BLaER1 (cell line): ENCODE measurements around the gene SCFD2.
A peak's percentile ranks its signal among the peaks of the same experiment; 100 is the strongest.

ENCODE experiments used
- H3K27ac ChIP-seq: shearing (Covaris generic); formaldehyde crosslinking; 2 replicates; pipeline ENCODE4 v1.8.1; 2022
- H3K27me3 ChIP-seq: shearing (Covaris generic); formaldehyde crosslinking; 2 replicates; pipeline ENCODE4 v1.8.1; 2022
- H3K36me3 ChIP-seq: shearing (Covaris generic); formaldehyde crosslinking; 2 replicates; pipeline ENCODE4 v1.8.1; 2022
- H3K4me1 ChIP-seq: shearing (Covaris generic); formaldehyde crosslinking; 2 replicates; pipeline ENCODE4 v1.8.1; 2022
- H3K4me2 ChIP-seq: shearing (Covaris generic); formaldehyde crosslinking; 2 replicates; pipeline ENCODE4 v1.8.1; 2022
- H3K4me3 ChIP-seq: shearing (Covaris generic); formaldehyde crosslinking; 2 replicates; pipeline ENCODE4 v1.8.1; 2022
- H3K9ac ChIP-seq: shearing (Covaris generic); formaldehyde crosslinking; 2 replicates; pipeline ENCODE4 v1.8.1; 2022
- H3K9me3 ChIP-seq: shearing (Covaris generic); formaldehyde crosslinking; 2 replicates; pipeline ENCODE4 v1.8.1; 2022
- H4K20me1 ChIP-seq: shearing (Covaris generic); formaldehyde crosslinking; 2 replicates; pipeline ENCODE4 v1.8.1; 2022
- Cebpa-rat ChIP-seq: shearing (Covaris generic); IDR thresholded peaks from 2 replicates; pipeline ENCODE4 v1.8.1; 2022

Gene SCFD2

GRCh38 chr4:52949336-52949735, 416.5 kb downstream of the SCFD2 start:
- no peak for TF ChIP-seq Cebpa-rat
- no peaks in the 10 kb centered on the region; the same call in 1 of the 2 replicates for H3K4me1 ChIP-seq
- no peaks in the 10 kb centered on the region for H3K36me3 ChIP-seq

GRCh38 chr4:52948057-52948423, 417.8 kb downstream of the SCFD2 start:
- Histone ChIP-seq H3K9ac (no peak overlapping the region), H3K36me3 (no peaks in the 10 kb centered on the region), H3K4me2 (no peak overlapping the region), H4K20me1 (no peaks in the 10 kb centered on the region), H3K27ac (no peak overlapping the region), H3K9me3 (no peaks in the 10 kb centered on the region), H3K27me3 (no peaks in the 10 kb centered on the region), H3K4me1 (0 out of 2 replicates have a peak, but pooled peaks cover 5% of the 10 kb centered on the region), H3K4me3 (no peak overlapping the region)
- TF ChIP-seq Cebpa-rat: no peak

More at GRCh38 chr4:52949336-52949735, 416.5 kb downstream of the SCFD2 start:
- Histone ChIP-seq H3K27me3 (no peaks in the 10 kb centered on the region), H3K9ac (no peak overlapping the region), H3K9me3 (no peaks in the 10 kb centered on the region), H3K27ac (no peak overlapping the region), H4K20me1 (no peaks in the 10 kb centered on the region), H3K4me2 (no peak overlapping the region), H3K4me3 (no peak overlapping the region)

DNA sequence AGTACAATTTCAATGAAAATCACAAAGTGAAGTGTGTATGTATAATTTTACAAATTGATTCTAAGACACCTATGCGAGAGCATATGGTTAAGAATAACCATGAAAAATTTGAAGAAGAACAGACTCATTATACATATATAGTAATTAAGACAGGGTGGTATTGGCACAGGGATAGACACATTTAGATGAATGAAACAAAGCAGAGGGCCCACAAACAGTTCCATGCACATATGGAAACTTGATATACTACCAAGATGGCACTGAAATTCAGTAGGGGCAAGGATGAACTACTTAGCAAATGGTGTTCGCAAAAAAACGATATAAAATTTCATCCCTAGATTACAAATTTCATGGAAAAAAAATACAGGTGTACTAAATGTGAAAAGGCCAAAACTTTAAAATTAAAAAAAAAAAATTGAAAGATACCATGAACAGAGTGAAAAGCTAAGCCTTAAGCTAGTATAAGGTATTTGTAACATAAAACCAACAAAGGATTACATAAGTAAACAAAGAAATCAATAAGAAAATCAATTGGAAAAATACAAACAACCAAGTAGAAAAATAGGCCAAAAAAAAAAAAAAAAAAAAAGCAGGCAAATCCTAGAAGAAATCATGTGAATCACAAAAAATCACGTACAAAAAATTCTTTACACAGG, 418.3 kb downstream of the SCFD2 start:
- Histone ChIP-seq H3K9me3 (no peaks in the 10 kb centered on the region), H3K4me2 (no peak overlapping the region), H4K20me1 (no peaks in the 10 kb centered on the region), H3K4me3 (no peak overlapping the region), H3K9ac (no peak overlapping the region), H3K4me1 (0 out of 2 replicates have a peak, but pooled peaks cover 5% of the 10 kb centered on the region), H3K27me3 (no peaks in the 10 kb centered on the region), H3K36me3 (no peaks in the 10 kb centered on the region), H3K27ac (no peak overlapping the region)
- no peak for TF ChIP-seq Cebpa-rat

DNA sequence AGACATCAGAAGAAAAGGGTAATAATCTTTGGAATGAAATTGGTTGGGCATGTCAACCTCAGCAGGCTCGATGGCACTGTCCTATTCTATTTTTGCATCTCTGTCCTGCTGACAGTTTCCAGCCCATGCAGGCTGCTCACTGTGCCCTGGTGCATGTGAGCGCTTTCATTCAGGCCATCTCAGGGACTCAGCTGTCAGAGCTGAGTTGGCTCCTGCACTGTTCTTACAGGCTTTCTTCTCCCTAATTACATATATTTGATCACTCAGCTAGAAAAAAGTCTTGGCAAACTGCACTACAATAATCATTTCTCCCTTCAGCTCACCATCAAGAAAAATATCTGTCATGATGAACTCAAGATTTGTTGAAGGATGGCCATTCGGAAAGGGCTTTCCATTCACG, 419.0 kb downstream of the SCFD2 start:
- H3K27ac ChIP-seq: no peak overlapping the region
- 0 out of 2 replicates have a peak, but pooled peaks cover 5% of the 10 kb centered on the region for H3K4me1 ChIP-seq
- H3K36me3 ChIP-seq: no peaks in the 10 kb centered on the region
- no peak overlapping the region for H3K4me3 ChIP-seq
- H3K27me3 ChIP-seq: no peaks in the 10 kb centered on the region
- no peak for TF ChIP-seq Cebpa-rat
- H3K4me2 ChIP-seq: no peak overlapping the region
- H3K9me3 ChIP-seq: no peaks in the 10 kb centered on the region
- H4K20me1 ChIP-seq: no peaks in the 10 kb centered on the region
- H3K9ac ChIP-seq: no peak overlapping the region

GRCh38 chr4:52945982-52946381, 419.9 kb downstream of the SCFD2 start:
- no peaks in the 10 kb centered on the region for H3K27me3 ChIP-seq
- no peak for TF ChIP-seq Cebpa-rat
- H3K4me3 ChIP-seq: no peak overlapping the region
- no peak overlapping the region for H3K4me2 ChIP-seq
- H3K9me3 ChIP-seq: no peaks in the 10 kb centered on the region
- H3K4me1 ChIP-seq: 0 out of 2 replicates have a peak, but pooled peaks cover 5% of the 10 kb centered on the region
- no peaks in the 10 kb centered on the region for H3K36me3 ChIP-seq
- no peaks in the 10 kb centered on the region for H4K20me1 ChIP-seq
- no peak overlapping the region for H3K9ac ChIP-seq
- H3K27ac ChIP-seq: no peak overlapping the region

DNA sequence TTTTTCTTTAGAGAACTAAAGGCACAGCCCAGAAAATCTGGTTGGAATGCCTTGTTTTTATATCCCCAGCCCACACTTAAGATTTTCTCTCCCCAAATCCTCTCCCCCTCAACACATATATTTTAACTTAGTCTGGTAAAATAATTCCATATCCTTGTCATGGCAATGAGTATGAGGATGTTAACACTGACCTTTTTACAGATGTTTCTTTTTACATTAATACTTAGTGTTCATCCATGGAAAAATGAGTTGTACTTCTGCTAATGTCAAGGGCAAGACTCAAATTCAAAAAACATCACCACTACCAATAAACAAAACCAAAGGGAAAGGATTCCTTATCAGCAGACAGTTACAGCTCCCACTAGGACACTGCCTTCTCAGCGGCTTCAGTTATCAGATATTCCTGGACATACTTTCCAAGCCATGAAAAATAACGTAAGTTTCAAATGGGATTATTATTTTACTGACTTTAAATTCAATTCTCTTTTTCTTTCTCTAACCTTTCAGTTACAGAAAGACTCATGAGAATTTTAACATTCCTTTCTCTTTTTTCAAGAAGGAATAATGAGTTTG, 420.4 kb downstream of the SCFD2 start:
- no peaks in the 10 kb centered on the region for H3K36me3 ChIP-seq
- H3K4me1 ChIP-seq: 0 out of 2 replicates have a peak, but pooled peaks cover 5% of the 10 kb centered on the region
- no peak overlapping the region for H3K27ac ChIP-seq
- no peaks in the 10 kb centered on the region for H3K9me3 ChIP-seq
- H3K9ac ChIP-seq: no peak overlapping the region
- no peak overlapping the region for H3K4me2 ChIP-seq
- H4K20me1 ChIP-seq: no peaks in the 10 kb centered on the region
- no peak for TF ChIP-seq Cebpa-rat
- H3K27me3 ChIP-seq: no peaks in the 10 kb centered on the region
- H3K4me3 ChIP-seq: no peak overlapping the region

DNA sequence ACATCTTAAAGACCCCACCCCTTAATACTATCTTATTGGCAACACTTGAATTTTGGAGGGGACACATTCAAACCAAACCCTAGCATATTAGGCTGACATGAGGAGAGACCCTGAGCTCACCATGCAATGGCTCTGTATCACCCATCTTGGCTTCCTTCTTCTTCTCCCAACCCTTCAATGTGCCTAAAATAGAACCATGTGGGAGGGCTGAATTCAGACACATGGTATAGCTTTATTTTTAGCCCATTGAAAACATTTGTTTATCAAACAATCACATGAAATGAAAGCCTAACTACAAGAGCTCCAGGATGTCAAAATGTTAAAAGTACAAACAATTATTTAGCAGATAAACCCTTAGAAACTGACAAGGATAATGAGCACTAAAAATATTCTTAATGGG, 422.2 kb downstream of the SCFD2 start:
- Histone ChIP-seq H3K4me3 (no peak overlapping the region), H3K4me1 (0 out of 2 replicates have a peak, but pooled peaks cover 5% of the 10 kb centered on the region), H4K20me1 (no peaks in the 10 kb centered on the region), H3K27ac (no peak overlapping the region), H3K36me3 (no peaks in the 10 kb centered on the region), H3K9me3 (no peaks in the 10 kb centered on the region), H3K4me2 (0 out of 2 replicates have a peak overlapping the region, but pooled peaks have one; percentile 21), H3K27me3 (no peaks in the 10 kb centered on the region), H3K9ac (no peak overlapping the region)
- TF ChIP-seq Cebpa-rat: no peak

GRCh38 chr4:52942936-52943335, 422.9 kb downstream of the SCFD2 start:
- Histone ChIP-seq H3K9me3 (no peaks in the 10 kb centered on the region), H3K4me1 (0 out of 2 replicates have a peak, but pooled peaks cover 5% of the 10 kb centered on the region), H3K27ac (no peak overlapping the region), H4K20me1 (no peaks in the 10 kb centered on the region), H3K9ac (no peak overlapping the region), H3K4me3 (no peak overlapping the region), H3K36me3 (no peaks in the 10 kb centered on the region), H3K27me3 (no peaks in the 10 kb centered on the region), H3K4me2 (no peak overlapping the region)
- no peak for TF ChIP-seq Cebpa-rat

DNA sequence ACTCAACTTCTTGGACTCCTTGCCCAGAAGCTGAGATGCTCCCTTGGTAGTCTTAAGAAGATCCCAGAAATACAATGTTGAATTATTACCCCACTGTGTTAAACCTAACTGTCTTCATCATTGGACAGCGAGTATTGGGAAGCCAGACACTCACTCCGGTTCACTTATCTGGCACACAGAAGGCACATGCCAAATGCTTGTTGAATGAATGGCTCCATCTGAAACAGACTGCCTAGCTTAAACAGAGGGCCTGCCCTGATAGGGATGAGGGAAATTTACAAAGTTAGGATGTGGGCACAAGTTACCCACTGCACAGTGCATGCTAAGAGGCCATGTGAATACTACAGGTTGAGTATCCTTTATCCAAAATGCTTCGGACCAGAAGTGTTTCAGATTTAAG, 424.4 kb downstream of the SCFD2 start:
- TF ChIP-seq Cebpa-rat: no peak
- Histone ChIP-seq H3K4me1 (0 out of 2 replicates have a peak, but pooled peaks cover 5% of the 10 kb centered on the region), H3K27ac (no peak overlapping the region), H3K4me3 (no peak overlapping the region), H4K20me1 (no peaks in the 10 kb centered on the region), H3K36me3 (no peaks in the 10 kb centered on the region), H3K4me2 (no peak overlapping the region), H3K27me3 (no peaks in the 10 kb centered on the region), H3K9me3 (no peaks in the 10 kb centered on the region), H3K9ac (no peak overlapping the region)

DNA sequence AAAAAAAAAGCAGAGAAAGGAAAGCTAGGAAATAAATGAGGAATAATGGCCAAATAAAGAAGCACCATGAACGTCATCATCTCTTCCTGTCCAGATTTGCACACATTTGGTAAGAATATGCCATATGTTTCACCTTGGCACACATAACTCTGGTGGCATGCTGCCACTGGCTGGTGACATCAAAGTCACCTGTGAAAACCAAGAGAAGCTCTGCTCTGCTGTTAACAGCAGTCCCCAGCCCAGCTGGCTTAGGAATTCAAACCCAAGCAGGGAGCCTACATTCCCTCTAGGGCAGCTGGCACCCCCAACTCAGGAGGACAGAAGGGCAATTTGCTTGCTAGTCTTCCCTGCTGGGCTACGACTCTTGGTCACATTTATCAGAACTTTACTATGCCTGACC, 426.1 kb downstream of the SCFD2 start:
- Histone ChIP-seq H3K27ac (no peak overlapping the region), H3K4me1 (0 out of 2 replicates have a peak, but pooled peaks cover 5% of the 10 kb centered on the region), H3K9me3 (no peaks in the 10 kb centered on the region), H3K4me3 (no peak overlapping the region), H3K9ac (no peak overlapping the region), H3K27me3 (no peaks in the 10 kb centered on the region), H3K4me2 (no peak overlapping the region), H4K20me1 (no peaks in the 10 kb centered on the region), H3K36me3 (no peaks in the 10 kb centered on the region)
- TF ChIP-seq Cebpa-rat: no peak
